Adrenal gland (tissue), 12 donors: Measurements from ENCODE around the gene ANKMY1. TPM values are rescaled to one million over a fixed set of nuclear protein-coding genes. Genes with fewer than 3 reads are reported as not detected.
A peak's percentile ranks its signal among the peaks of the same experiment; 100 is the strongest.
"Not testable (repeated sequence)": the region's sequence is repeated elsewhere in the genome, so short reads cannot be mapped to it uniquely, and the experiment has no call there.

Experiments used
- DNase-seq, 7 donors: peaks; one replicate each; pipeline ENCODE4 v3.0.0-alpha.2; 2019 to 2020
- H3K27ac ChIP-seq, 5 donors: fragments of 200-600 bp; sonication (generic) in 4 of 5; 1 replicate in 3 of 5; 2 replicates in 2 of 5; pipeline versions ENCODE4 v1.5.1 to v1.8.0; 2016 to 2020; ENCODE audit warnings: mild to moderate bottlenecking in 1 of 5
- H3K27me3 ChIP-seq: fragments of 200-600 bp; 2 replicates; pipeline ENCODE4 v1.8.0; 2021
- H3K36me3 ChIP-seq, 2 donors: fragments of 200-600 bp; replicated peaks in 1 of 2; 1 replicate in 1 of 2; 2 replicates in 1 of 2; pipeline versions ENCODE4 v1.5.1 to v1.8.0; 2018 to 2022
- H3K4me1 ChIP-seq, 2 donors: fragments of 200-600 bp; replicated peaks in 1 of 2; 1 replicate in 1 of 2; 2 replicates in 1 of 2; pipeline versions ENCODE4 v1.5.1 to v1.8.0; 2018 to 2021
- H3K4me3 ChIP-seq, 4 donors: fragments of 200-600 bp; sonication (generic) in 3 of 4; one replicate each; pipeline ENCODE4 v1.5.1; 2016 to 2018
- H3K9me3 ChIP-seq, 3 donors: fragments of 200-600 bp; sonication (generic) in 1 of 3; replicated peaks in 1 of 3; 1 replicate in 2 of 3; 2 replicates in 1 of 3; pipeline versions ENCODE4 v1.5.1 to v1.8.0; 2016 to 2021
- POLR2A ChIP-seq, 2 donors: fragments of 450-650 bp; IDR thresholded peaks; one replicate each; pipeline ENCODE4 v1.6.1; 2017; ENCODE audit warnings: antibody characterized with exemption in 2 of 2, mild to moderate bottlenecking in 2 of 2, moderate library complexity in 1 of 2
- WGBS, 4 donors: extraction: QIAGEN DNeasy Blood & Tissue Kit in 2 of 4; methylation state at CpG; one replicate each; pipeline versions ENCODE4 v1.1.5 to v1.1.7; 2013 to 2017; 5-methylcytosine and 5-hydroxymethylcytosine counted together
- intact Hi-C, 2 donors: fragments of 100-400 bp; cut with DNase I; formaldehyde crosslinking; loops; one replicate each; pipeline versions ENCODE4 v1.14.1 to v1.15.0; 2022 to 2023
- polyA plus RNA-seq, 3 donors: library from polyadenylated mRNA; stranded (reverse); fragments of 200-250 nt in 2 of 3; fragments of 350-450 nt in 1 of 3; fragmentation: Illumina TruSeq in 1 of 3; extraction: RNeasy Lipid Tissue Mini Kit (QIAGEN cat#74804) in 1 of 3; gene quantifications; one replicate each; pipeline ENCODE4 v1.2.3, GENCODE V29; 2013 to 2014
- total RNA-seq, 9 donors: library from RNA; depleted of rRNA in 4 of 9; stranded (reverse); fragments of >200 nt in 4 of 9; fragments of 120-200 nt in 1 of 9; fragmentation: NEBNext Ultra II Directional in 1 of 9; extraction: Animal tissue kit (Norgen Biotek cat#: 25700) in 1 of 9; gene quantifications; one replicate each; pipeline versions ENCODE4 v1.1.0 to v1.2.4, GENCODE V29; 2013 to 2023
- TF ChIP-seq, protein P1 (sequence below), 6 experiments: fragments of 450-650 bp in 4 of 6; fragments of 200-600 bp in 2 of 6; sonication (generic) in 1 of 6; IDR thresholded peaks; 1 replicate in 5 of 6; 2 replicates in 1 of 6; pipeline versions ENCODE4 v1.5.1 to v1.8.0; 2016 to 2021; ENCODE audit warnings: antibody characterized with exemption in 6 of 6, mild to moderate bottlenecking in 2 of 6, moderate library complexity in 1 of 6
- donor health status: healthy with polysubstance abuse.
- donor health status: Bipolar disorder and iron deficiency.
- donor health status: DM: yes; HTN: yes; CAD: no.
- donor health status: DM: no; HTN: no; CAD: no.
- donor health status: DM: no; HTN: no; CAD: no.
- donor health status: DM: yes; HTN: yes; CAD: no.

The ANKMY1 gene
- total and polyA plus RNA-seq, 12 donors = 7.2 to 31.7 (median 12.0) TPM

DNA sequence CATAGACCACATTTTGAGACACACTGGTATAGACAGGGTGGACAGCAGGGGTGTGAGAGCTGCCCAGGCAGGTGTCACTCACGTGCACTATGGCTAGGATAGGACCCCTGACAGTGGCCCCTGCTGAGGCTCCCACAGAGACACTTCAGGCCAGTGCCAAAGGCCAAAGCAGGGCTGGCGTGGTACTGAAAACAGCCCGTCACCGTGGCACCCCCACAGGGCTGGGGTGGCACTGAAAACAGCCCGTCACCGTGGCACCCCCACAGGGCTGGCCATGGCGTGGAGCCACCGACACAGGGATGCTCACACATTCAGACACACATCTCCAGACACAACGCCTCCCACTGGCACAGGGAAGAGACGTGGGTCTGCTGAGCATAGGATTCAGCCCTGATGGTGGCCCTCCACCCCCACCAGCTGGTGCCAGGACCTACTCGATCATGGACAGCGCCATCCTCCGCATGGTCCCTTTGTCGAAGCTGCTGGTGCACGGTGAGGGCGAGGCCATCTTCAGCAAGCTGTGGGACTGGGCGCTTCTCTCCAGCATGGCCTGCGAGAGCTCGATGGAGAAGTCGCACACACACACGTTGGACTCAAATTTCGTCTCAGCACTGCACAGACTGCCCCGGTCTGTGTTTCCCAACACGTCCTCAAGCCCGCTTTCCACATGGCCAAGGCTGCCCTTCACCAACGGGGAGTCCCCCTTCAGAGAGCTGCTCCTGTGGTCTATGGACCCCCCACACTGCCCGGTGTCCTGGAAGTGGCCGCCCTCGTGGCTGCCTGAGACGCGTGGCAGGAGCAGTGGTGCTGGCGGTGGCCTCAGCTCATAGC, 34.1 kb downstream of the ANKMY1 start:
- TF ChIP-seq, protein P1, sequence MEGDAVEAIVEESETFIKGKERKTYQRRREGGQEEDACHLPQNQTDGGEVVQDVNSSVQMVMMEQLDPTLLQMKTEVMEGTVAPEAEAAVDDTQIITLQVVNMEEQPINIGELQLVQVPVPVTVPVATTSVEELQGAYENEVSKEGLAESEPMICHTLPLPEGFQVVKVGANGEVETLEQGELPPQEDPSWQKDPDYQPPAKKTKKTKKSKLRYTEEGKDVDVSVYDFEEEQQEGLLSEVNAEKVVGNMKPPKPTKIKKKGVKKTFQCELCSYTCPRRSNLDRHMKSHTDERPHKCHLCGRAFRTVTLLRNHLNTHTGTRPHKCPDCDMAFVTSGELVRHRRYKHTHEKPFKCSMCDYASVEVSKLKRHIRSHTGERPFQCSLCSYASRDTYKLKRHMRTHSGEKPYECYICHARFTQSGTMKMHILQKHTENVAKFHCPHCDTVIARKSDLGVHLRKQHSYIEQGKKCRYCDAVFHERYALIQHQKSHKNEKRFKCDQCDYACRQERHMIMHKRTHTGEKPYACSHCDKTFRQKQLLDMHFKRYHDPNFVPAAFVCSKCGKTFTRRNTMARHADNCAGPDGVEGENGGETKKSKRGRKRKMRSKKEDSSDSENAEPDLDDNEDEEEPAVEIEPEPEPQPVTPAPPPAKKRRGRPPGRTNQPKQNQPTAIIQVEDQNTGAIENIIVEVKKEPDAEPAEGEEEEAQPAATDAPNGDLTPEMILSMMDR (IDR thresholded peaks at IDR 0.05) = no peak
- TF ChIP-seq POLR2A (IDR thresholded peaks at IDR 0.05) = no peak
- Histone ChIP-seq H3K27me3 (no peaks in the 10 kb centered on the region), H3K4me1 (no peaks in the 10 kb centered on the region), H3K27ac (no peak overlapping the region), H3K4me3 (no peak overlapping the region), H3K36me3 (no peaks in the 10 kb centered on the region), H3K9me3 (no peaks in the 10 kb centered on the region)
- WGBS, 4 donors = 95 to 97% (median 96%) methylated on average over 26 to 32 of the region's 32 CpGs
- DNase-seq = peak in 2 of 7 donors; percentile 6 to 37
- intact Hi-C loops = no loop called here

DNA sequence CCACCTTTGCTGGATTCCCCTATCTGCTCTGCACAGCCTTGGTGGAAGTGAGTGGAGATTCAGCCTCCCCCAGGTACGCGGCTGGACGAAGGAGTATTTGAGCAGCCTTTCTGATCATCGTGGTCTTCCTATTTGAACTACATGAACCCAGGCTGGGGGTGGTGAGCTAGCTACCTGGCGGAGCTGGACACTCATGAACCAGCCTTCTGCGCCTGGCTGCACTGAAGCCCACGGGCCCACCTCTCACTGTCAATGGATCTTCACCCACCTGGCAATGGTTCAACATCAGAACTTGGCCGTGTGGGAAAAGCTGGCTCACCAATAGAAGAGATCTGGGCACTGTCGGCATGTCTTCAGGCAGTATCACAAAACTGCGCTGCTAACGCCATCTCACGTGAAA, 35.4 kb downstream of the ANKMY1 start:
- no peak overlapping the region for H3K4me3 ChIP-seq
- no peaks in the 10 kb centered on the region for H3K4me1 ChIP-seq
- H3K36me3 ChIP-seq = no peaks in the 10 kb centered on the region
- TF ChIP-seq, protein P1 (IDR thresholded peaks at IDR 0.05) = no peak
- no peak for TF ChIP-seq POLR2A (IDR thresholded peaks at IDR 0.05)
- no peak overlapping the region for H3K27ac ChIP-seq
- WGBS, 4 donors = 94 to 97% (median 95%) methylated on average over 9 to 12 of the region's 12 CpGs
- no peaks in the 10 kb centered on the region for H3K9me3 ChIP-seq
- intact Hi-C loops = no loop called here
- DNase-seq = peak in 3 of 7 donors; percentile 8 to 48 (median 9)
- H3K27me3 ChIP-seq = no peaks in the 10 kb centered on the region

DNA sequence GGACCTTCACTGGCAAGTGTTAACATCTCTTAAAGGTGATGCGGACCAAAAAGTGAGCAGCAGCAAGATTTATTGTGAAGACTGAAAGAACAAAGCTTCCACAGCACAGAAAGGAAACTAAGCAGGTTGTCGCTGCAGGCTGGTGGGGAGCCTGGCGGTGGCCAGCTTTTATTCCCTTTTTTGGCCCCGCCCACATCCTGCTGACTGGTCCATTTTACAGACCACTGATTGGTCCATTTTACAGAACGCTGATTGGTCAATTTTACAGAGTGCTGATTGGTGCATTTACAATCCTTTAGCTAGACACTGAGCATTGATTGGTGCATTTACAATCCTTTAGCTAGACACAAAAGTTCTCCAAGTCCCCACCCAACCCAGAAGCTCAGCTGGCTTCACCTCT, 35.9 kb downstream of the ANKMY1 start:
- 91 to 100% (median 97%) methylated on average over 5 of the region's 5 CpGs for WGBS, 4 donors
- H3K9me3 ChIP-seq, H3K36me3 ChIP-seq, intact Hi-C loops, H3K4me1 ChIP-seq, H3K27ac ChIP-seq, H3K27me3 ChIP-seq, H3K4me3 ChIP-seq: not testable (repeated sequence)
- peak in 2 of 7 donors; percentile 11 to 33 for DNase-seq

DNA sequence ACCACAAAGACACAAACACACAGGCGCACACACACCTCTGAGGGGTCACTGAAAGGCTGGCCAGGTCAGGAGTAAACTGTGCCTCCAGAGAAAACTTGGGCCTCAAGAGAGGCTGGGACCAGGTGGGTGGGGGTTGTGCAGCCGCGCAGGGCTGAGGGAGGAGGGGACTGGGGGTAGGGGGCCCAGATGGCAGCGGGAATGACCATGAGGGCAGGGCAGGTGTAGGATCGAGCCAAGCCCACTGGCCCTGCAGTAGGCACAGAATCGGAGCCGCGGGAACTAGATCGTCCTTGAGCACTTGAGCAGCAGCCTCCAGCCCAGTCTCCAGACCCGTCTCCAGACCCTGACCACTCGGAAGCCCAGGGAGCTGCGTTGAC, 36.8 kb downstream of the ANKMY1 start:
- intact Hi-C loops = no loop called here
- H3K36me3 ChIP-seq = no peaks in the 10 kb centered on the region
- no peak overlapping the region for H3K4me3 ChIP-seq
- WGBS, 4 donors = 71 to 91% (median 83%) methylated on average over 11 to 12 of the region's 12 CpGs
- no peaks in the 10 kb centered on the region for H3K9me3 ChIP-seq
- H3K4me1 ChIP-seq = no peaks in the 10 kb centered on the region
- no peak overlapping the region for H3K27ac ChIP-seq
- H3K27me3 ChIP-seq = no peaks in the 10 kb centered on the region
- TF ChIP-seq, protein P1 (IDR thresholded peaks at IDR 0.05) = no peak
- no peak for TF ChIP-seq POLR2A (IDR thresholded peaks at IDR 0.05)
- DNase-seq = peak in 2 of 7 donors; percentile 11 to 42
